T-helper 2 cell treated with Interferon-gamma antibody and Interleukin-4, amounts not matched to agents 100 ng/mL and 5 ng/mL, for 36 hours (primary cell): Measurements from ENCODE around the gene LDB1. TPM values are rescaled to one million over a fixed set of nuclear protein-coding genes. Genes with fewer than 3 reads are reported as not detected.

Experiments
- intact Hi-C: fragments of 100-400 bp; cut with micrococcal nuclease; formaldehyde crosslinking; loops from one replicate; pipeline ENCODE4 v1.15.1; 2023
- total RNA-seq: library from RNA; stranded (reverse); gene quantifications from 2 replicates; pipeline ENCODE4 v1.2.3, GENCODE V29; 2022

LDB1 gene
- total RNA-seq, 1 donor from 2014 or later: 72.5 TPM

GRCh38 chr10:102135956-102136526, 15.9 kb upstream of the LDB1 start:
- intact Hi-C loops: no loop called here

GRCh38 chr10:102134416-102134815, 14.2 kb upstream of the LDB1 start:
- intact Hi-C loops: loop anchor here (5.0 kb wide), 2 partner anchors 288 to 1058 kb away; partner anchors contain the start of genes FBXL15 and NT5C2

DNA sequence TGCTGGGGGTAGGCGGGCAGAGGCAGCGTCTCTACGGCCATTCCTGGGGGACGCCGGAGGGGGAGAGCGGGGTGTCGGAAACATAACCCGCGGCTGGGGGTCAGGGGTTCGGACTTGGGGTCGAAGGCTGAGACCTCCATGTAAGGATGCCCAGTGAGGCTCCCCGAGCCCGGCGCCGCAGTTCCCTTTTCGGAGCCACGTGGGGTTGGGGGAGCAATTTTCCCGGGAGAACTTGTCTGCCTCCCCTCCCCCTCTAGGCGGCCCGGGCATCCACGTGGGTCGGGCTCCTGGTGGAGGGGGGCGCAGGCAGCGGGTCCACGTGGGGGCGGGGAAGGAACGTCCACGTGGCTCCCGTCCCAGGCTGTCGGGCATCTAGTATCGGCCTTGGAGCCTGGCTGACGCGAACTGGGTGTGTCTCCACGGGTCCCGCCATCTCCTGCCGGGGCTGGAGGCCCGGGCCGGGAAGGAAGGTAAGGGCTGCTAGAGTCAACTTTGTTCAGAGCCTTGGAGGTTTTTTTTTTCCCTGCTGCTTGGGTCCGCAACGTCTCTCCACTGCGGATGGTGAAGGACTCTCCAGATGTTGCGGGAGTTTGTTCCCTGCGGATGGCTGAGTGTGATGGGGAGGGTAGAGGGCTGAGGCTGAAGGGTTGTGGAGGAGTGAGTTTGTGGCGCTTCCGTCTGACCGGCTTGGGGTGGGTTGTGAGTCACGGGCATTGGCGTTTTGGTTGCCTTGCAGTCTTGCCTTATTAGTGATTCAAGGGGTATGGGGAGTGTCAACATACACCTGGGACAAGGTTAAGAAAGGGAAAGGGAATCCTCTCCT, 13.4 kb upstream of the LDB1 start:
- intact Hi-C loops: loop anchor here (2.0 to 5.0 kb wide), 3 partner anchors 289 to 1059 kb away; partner anchors contain the start of genes FBXL15 and NT5C2

DNA sequence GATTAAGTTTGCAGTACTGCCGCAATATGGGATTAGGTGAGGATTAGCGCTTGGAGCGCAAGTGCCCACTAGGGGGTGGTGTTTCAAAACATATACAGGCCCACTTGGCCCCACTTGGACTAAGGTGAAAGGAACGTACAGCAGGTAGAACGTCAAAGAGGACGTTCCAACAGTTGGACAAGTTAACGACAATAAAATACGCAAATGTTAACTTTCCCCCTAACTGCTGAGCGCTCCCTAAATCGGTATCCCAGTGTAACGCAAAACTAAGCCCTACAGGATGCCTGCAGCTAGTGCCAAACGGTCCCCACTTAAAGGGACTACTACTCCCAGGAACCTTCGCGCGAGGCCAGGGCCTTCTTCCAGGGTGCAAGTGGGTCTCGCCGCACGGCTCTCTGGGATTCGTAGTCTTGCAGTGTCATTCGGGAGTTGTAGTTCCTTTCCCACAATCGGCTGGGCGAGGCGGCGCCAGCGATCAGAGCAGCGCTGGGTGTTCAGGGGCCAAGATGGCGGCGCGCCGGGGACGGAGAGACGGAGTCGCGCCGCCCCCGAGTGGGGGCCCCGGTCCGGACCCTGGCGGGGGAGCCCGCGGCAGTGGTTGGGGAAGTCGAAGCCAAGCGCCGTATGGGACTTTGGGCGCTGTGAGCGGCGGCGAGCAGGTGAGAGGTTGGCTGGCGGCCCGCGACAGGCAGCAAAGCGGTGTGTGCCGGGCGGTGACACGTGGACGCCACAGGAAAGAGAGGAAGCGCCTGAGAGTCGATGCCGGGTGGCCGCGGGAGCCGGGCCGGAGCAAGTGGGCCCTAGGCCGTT, 12.6 kb upstream of the LDB1 start, which contains the start of gene PPRC1:
Gene PPRC1 (plus strand): TSS at position 478 of the 810 bp plus-strand sequence. CDS start 29 bp downstream, at position 507.
- intact Hi-C loops: loop anchor here (1.0 to 5.0 kb wide), 10 partner anchors 12 to 1060 kb away; partner anchors contain the start of genes ACTR1A, FBXL15, GBF1 and LDB1

DNA sequence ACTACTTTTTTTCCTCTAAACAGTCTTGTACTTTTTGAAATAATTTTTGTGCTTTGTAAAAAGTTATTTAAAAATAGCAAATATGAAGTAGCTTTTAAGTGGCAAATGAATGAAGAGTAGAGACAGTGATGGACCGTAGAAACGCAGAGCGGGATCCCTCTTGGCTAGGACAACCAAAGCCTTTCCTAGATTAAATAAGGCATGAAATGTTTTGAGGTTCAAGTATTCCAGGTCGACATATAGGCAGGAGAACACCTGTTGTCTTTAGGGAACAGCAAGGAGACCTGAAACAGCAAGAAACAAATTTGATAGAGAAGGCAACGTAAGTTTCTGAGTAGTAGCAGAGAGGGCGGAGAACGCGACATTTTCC, 12.0 kb upstream of the LDB1 start:
- intact Hi-C loops: loop anchor here (1.0 to 5.0 kb wide), 10 partner anchors 12 to 1060 kb away; partner anchors contain the start of genes ACTR1A, FBXL15, GBF1 and LDB1

- intact Hi-C loops: loop anchor here (1.0 to 5.0 kb wide), 10 partner anchors 11 to 1061 kb away; partner anchors contain the start of genes ACTR1A, FBXL15, GBF1 and LDB1
Measured at GRCh38 chr10:102131286-102132170, 11.4 kb upstream of the LDB1 start.

GRCh38 chr10:102123223-102123622, 3.1 kb upstream of the LDB1 start:
- intact Hi-C loops: no loop called here

GRCh38 chr10:102122450-102122849, 2.3 kb upstream of the LDB1 start:
- intact Hi-C loops: no loop called here

DNA sequence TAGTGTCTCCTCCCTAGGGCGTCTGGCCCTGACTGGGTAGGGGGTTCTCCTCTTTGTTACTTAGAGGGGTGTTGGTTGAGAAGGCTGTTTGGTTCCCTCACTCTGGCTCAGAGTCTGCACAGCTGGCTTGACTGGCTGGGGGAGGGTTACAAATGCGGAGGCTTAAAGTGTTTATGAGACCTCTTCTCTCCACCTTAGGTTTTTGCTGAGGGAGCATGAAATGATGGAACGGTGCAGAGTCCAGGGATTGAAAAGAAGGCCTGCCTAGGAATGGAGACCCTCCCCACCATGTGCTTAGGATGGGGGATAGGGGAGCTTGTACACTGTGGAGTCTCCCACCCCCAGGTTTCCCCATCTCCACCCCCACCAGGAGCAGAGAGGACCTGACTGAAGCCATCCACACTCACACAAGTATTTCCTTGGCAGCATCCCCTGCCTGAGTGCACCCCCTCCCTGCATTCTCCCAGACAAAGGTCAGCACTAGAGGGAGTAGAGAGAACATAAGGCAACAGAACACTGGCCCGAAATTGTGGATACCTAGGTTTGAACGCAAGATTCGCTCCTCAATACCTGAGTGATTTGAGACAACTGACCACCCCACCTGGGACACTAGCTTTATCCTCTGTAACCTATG, 1.7 kb upstream of the LDB1 start:
- intact Hi-C loops: no loop called here

DNA sequence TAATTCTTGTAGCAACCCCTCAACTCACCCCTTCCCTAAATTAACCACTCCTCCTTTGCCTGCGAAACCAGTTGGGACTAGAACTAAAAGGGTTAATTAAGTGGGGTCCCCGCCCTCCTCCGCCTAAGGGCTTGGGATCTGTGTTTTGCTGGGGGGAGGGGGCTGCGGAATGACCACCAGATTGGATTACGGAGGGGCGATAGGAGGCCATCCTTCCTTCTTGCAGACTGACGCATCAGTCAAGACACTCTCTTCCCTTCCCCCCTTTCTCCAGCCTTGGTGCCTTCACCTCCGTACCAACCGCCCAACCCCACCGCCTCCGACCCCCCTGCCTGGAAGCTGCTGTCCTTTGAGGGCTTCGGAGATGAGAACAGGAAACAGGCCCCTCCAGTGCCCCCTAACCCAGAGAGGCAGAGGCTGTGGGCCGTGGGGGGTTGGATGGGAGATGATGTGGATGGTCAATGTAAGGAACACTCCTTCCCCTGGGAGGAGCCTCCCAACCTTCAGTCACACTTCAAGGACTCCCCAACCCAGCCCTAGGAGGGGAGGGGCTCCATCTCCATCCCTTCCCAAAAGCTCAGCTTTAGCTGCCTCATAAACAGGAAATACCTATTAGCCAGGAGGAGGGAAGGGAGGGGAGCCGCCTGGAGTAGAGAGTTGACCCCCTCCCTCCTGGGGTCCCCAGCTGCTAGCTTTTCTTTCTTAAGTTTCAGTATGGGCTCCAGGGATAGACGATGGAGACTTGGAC, 997 bp upstream of the LDB1 start:
- intact Hi-C loops: loop anchor here (1.0 kb wide), 2 partner anchors 11 to 31 kb away; partner anchors contain the start of gene NOLC1

DNA sequence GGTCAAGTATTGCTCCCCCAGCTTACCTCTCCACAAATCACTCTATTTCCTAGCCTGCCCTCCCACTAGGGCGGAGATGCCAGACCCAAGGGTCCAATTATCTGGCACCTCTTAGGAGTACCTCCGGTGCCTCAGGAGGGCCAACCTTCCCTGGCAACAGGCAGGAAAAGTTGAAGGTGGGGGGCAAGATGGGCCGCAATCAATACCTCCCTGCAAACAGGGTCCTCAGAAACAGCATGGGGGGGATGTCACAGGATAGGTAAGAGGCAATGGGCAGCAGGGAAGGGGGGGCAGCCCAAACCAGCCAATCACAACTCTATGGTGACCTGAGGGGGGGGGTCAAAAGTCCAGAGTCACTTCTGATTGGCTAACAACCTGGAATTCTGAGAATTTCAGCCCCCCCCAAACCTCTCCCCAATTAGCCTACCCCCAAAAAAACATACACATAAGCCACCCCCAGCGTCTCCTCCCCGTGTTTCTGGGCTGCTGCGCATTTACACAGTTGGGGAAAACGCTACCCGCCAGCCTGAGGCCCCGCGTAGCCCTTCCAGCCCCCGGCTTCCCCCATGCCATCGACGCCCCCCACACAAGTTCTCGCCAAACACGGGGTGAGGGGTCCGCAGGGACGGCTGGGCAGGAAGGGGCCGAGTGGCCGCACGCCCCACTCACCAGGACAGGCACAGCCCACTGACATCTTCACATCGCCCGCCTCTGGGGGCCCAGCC, 589 bp downstream of the LDB1 start:
- intact Hi-C loops: loop anchor here (1.0 to 5.0 kb wide), 5 partner anchors 13 to 383 kb away; partner anchors contain the start of genes ACTR1A, HPS6, NOLC1 and SUFU

DNA sequence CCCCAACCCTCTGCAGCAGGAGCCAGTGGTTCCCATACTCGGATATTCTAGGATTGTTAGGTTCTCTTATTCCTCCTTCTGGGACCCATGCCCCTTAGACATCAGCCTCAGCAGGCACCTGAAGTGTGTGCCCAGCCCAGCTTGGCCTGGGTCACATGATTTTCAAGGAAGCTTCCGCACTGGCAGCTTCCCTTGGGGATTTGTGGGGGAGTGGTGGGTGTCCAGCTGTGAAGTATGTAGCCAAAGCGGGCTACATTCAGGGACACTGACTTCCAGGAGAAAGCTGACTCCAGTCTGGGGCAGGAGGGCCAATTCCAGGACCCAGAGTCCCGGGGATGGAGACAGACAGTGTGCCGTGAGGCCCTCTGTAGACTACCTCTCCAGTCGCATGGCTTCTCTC, 1.3 kb downstream of the LDB1 start:
- intact Hi-C loops: loop anchor here (5.0 kb wide), 3 partner anchors 52 to 383 kb away; partner anchors contain the start of genes ACTR1A, HPS6 and SUFU

GRCh38 chr10:102117391-102118159, 2.6 kb downstream of the LDB1 start:
- intact Hi-C loops: loop anchor here (5.0 kb wide), 3 partner anchors 50 to 385 kb away; partner anchors contain the start of genes ACTR1A, HPS6 and SUFU

GRCh38 chr10:102116656-102117055, 3.5 kb downstream of the LDB1 start:
- intact Hi-C loops: loop anchor here (5.0 kb wide), 3 partner anchors 49 to 386 kb away; partner anchors contain the start of genes ACTR1A, HPS6 and SUFU

DNA sequence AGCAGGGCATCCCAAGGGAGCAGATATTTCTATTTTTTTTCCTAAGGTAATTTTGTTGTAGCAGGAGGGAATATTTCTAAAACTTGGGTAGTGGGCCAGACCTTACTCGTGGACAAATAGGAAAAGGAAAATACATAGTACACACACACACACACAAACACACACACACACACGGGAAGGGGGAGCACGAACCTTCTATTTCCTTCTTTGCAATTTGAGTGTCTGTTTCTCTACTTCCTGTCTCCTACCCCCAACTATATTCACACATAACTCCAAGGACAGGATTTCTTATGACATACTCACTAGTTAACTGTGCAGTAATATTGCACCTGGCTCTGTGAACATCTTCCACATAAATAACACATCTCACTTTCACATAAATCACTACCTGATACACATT, 4.4 kb downstream of the LDB1 start:
- intact Hi-C loops: loop anchor here (1.0 to 5.0 kb wide), 4 partner anchors 17 to 387 kb away; partner anchors contain the start of genes ACTR1A, HPS6 and SUFU

- intact Hi-C loops: loop anchor here (1.0 to 5.0 kb wide), 5 partner anchors 17 to 387 kb away; partner anchors contain the start of genes ACTR1A, HPS6, NOLC1 and SUFU
Measured at GRCh38 chr10:102114861-102115618, 5.1 kb downstream of the LDB1 start.
